Hepatocyte (in vitro differentiated cells): Measurements from ENCODE around the gene ANKRD13D. TPM values are rescaled to one million over a fixed set of nuclear protein-coding genes. Genes with fewer than 3 reads are reported as not detected.

Experiments used
- DNase-seq: peaks from one replicate; pipeline ENCODE4 v3.0.0-alpha.2; 2016; ENCODE audit warnings: low spot score
- H2AFZ ChIP-seq: fragments of 200-600 bp; sonication (generic); 2 replicates; pipeline ENCODE4 v1.6.0; 2016; ENCODE audit warnings: antibody characterized with exemption, mild to moderate bottlenecking
- H3K27ac ChIP-seq: fragments of 200-600 bp; sonication (generic); 2 replicates; pipeline ENCODE4 v1.5.1; 2016; ENCODE audit warnings: mild to moderate bottlenecking
- H3K27me3 ChIP-seq: fragments of 200-600 bp; sonication (generic); 2 replicates; pipeline ENCODE4 v1.6.1; 2016
- H3K36me3 ChIP-seq: fragments of 200-600 bp; sonication (generic); replicated peaks from 2 replicates; pipeline ENCODE4 v1.5.1; 2016; ENCODE audit warnings: low read depth; ENCODE audit not compliant: insufficient read depth
- H3K4me1 ChIP-seq: fragments of 200-600 bp; sonication (generic); 2 replicates; pipeline ENCODE4 v1.5.1; 2016; ENCODE audit warnings: mild to moderate bottlenecking, moderate library complexity; ENCODE audit not compliant: insufficient read depth
- H3K4me2 ChIP-seq: fragments of 200-600 bp; sonication (generic); 2 replicates; pipeline ENCODE4 v1.6.0; 2016
- H3K4me3 ChIP-seq: fragments of 200-600 bp; sonication (generic); 2 replicates; pipeline ENCODE4 v1.5.1; 2016; ENCODE audit warnings: mild to moderate bottlenecking
- H3K79me2 ChIP-seq: fragments of 200-600 bp; sonication (generic); 2 replicates; pipeline ENCODE4 v1.6.0; 2017; ENCODE audit warnings: mild to moderate bottlenecking
- H3K9me2 ChIP-seq: fragments of 200-600 bp; sonication (generic); replicated peaks from 2 replicates; pipeline ENCODE4 v1.6.0; 2017; ENCODE audit warnings: mild to moderate bottlenecking; ENCODE audit not compliant: insufficient read depth
- H3K9me3 ChIP-seq: fragments of 200-600 bp; sonication (generic); 2 replicates; pipeline ENCODE4 v1.5.1; 2016; ENCODE audit warnings: low read depth, mild to moderate bottlenecking
- H4K20me1 ChIP-seq: fragments of 200-600 bp; sonication (generic); 2 replicates; pipeline ENCODE4 v1.6.0; 2016; ENCODE audit warnings: mild to moderate bottlenecking; ENCODE audit not compliant: insufficient read depth, poor library complexity, severe bottlenecking
- CTCF ChIP-seq: fragments of 200-600 bp; sonication (generic); IDR thresholded peaks from 2 replicates; pipeline ENCODE4 v1.5.1; 2016; ENCODE audit warnings: antibody characterized with exemption, mild to moderate bottlenecking; ENCODE audit not compliant: poor library complexity
- EZH2 ChIP-seq: fragments of 200-600 bp; sonication (generic); IDR thresholded peaks from 2 replicates; pipeline ENCODE4 v1.6.1; 2016; ENCODE audit warnings: antibody characterized with exemption, mild to moderate bottlenecking, borderline replicate concordance
- EZH2phosphoT487 ChIP-seq: fragments of 200-600 bp; sonication (generic); IDR thresholded peaks from one replicate; pipeline ENCODE4 v1.6.1; 2018; ENCODE audit warnings: antibody characterized with exemption, mild to moderate bottlenecking, low read depth, moderate library complexity; ENCODE audit not compliant: unreplicated experiment, severe bottlenecking
- WGBS: methylation state at CpG from one replicate; pipeline ENCODE4 v1.1.6; 2016; ENCODE audit warnings: low lambda C conversion rate; ENCODE audit errors: missing lambda C conversion rate; 5-methylcytosine and 5-hydroxymethylcytosine counted together
- polyA plus RNA-seq: library from polyadenylated mRNA; unstranded; fragments of >200 nt; fragmentation: Nextera tagmentation; extraction: Ambion mirVana; gene quantifications from 2 replicates; pipeline ENCODE4 v1.2.1, GENCODE V29; 2016
- total RNA-seq: library from RNA; depleted of rRNA; stranded (reverse); fragments of >200 nt; gene quantifications from 2 replicates; pipeline ENCODE4 v1.2.3, GENCODE V29; 2014

The ANKRD13D gene
- total and polyA plus RNA-seq, 2 experiments from 2014 or later: 25.3 to 49.5 TPM

GRCh38 chr11:67309166-67309565 is 20.1 kb downstream of the ANKRD13D start:
- H3K79me2 ChIP-seq: peaks cover 7% of the 10 kb centered on the region
- no peaks in the 10 kb centered on the region for H3K36me3 ChIP-seq
- TF ChIP-seq CTCF (no peak), EZH2 (no peak), EZH2phosphoT487 (no peak)
- no peaks in the 10 kb centered on the region for H3K9me2 ChIP-seq
- H3K27ac ChIP-seq: no peak overlapping the region
- no peak for DNase-seq
- WGBS: 99% methylated on average over 11 of the region's 11 CpGs
- no peak overlapping the region for H2AFZ ChIP-seq
- H3K4me3 ChIP-seq: no peak overlapping the region
- no peaks in the 10 kb centered on the region for H3K9me3 ChIP-seq
- H3K4me2 ChIP-seq: no peak overlapping the region
- no peaks in the 10 kb centered on the region for H3K27me3 ChIP-seq
- no peaks in the 10 kb centered on the region for H4K20me1 ChIP-seq
- peaks cover 8% of the 10 kb centered on the region for H3K4me1 ChIP-seq

- no peak overlapping the region for H3K4me2 ChIP-seq
- no peak overlapping the region for H3K4me3 ChIP-seq
- DNase-seq: no peak
- WGBS: 99% methylated on average over 14 of the region's 14 CpGs
- no peaks in the 10 kb centered on the region for H4K20me1 ChIP-seq
- H3K36me3 ChIP-seq: no peaks in the 10 kb centered on the region
- peaks cover 3% of the 10 kb centered on the region for H3K79me2 ChIP-seq
- H3K9me3 ChIP-seq: no peaks in the 10 kb centered on the region
- H2AFZ ChIP-seq: no peak overlapping the region
- H3K4me1 ChIP-seq: peaks cover 3% of the 10 kb centered on the region
- H3K9me2 ChIP-seq: no peaks in the 10 kb centered on the region
- H3K27me3 ChIP-seq: no peaks in the 10 kb centered on the region
- no peak overlapping the region for H3K27ac ChIP-seq
- TF ChIP-seq CTCF (no peak), EZH2phosphoT487 (no peak), EZH2 (no peak)
Observed at GRCh38 chr11:67309661-67310061, 20.6 kb downstream of the ANKRD13D start.

- Histone ChIP-seq H4K20me1 (no peaks in the 10 kb centered on the region), H2AFZ (no peak overlapping the region), H3K4me3 (no peak overlapping the region), H3K9me3 (no peaks in the 10 kb centered on the region), H3K4me2 (no peak overlapping the region), H3K27ac (no peak overlapping the region), H3K9me2 (no peaks in the 10 kb centered on the region), H3K36me3 (no peaks in the 10 kb centered on the region), H3K27me3 (no peaks in the 10 kb centered on the region), H3K79me2 (no peaks in the 10 kb centered on the region), H3K4me1 (no peaks in the 10 kb centered on the region)
- WGBS: 94% methylated on average over 16 of the region's 19 CpGs
- DNase-seq: no peak
- TF ChIP-seq CTCF (no peak), EZH2phosphoT487 (no peak), EZH2 (no peak)
Observed at GRCh38 chr11:67310246-67311050, 21.3 kb downstream of the ANKRD13D start.
